CD14-positive monocyte (primary cell): ENCODE measurements around the gene MIDN. TPM values are rescaled to one million over a fixed set of nuclear protein-coding genes. Genes with fewer than 3 reads are reported as not detected.

Experiments used
- DNase-seq, 3 donors: peaks; one replicate each; pipeline ENCODE4 v3.0.0-alpha.2; 2011 to 2022
- H2AFZ ChIP-seq: 2 replicates; pipeline ENCODE4 v1.6.0; 2012; ENCODE audit warnings: mild to moderate bottlenecking, low read depth, low read length, inconsistent platforms; ENCODE audit not compliant: insufficient read depth, poor library complexity, severe bottlenecking
- H3K27ac ChIP-seq, 2 donors: 1 replicate in 1 of 2; 2 replicates in 1 of 2; pipeline ENCODE4 v1.5.1; 2012 to 2013; ENCODE audit warnings: low read length in 2 of 2, control low read depth in 1 of 2, inconsistent platforms in 1 of 2, low read depth in 1 of 2, mild to moderate bottlenecking in 1 of 2
- H3K27me3 ChIP-seq, 2 donors: one replicate each; pipeline versions ENCODE4 v1.6.0 to v1.6.1; 2011 to 2013; ENCODE audit warnings: low read length in 2 of 2; ENCODE audit not compliant: control insufficient read depth in 2 of 2, insufficient read depth in 2 of 2
- H3K36me3 ChIP-seq, 2 donors: replicated peaks in 1 of 2; 1 replicate in 1 of 2; 2 replicates in 1 of 2; pipeline versions ENCODE4 v1.5.1 to v1.6.1; 2012 to 2013; ENCODE audit warnings: low read length in 2 of 2, control low read depth in 1 of 2, inconsistent platforms in 1 of 2, mild to moderate bottlenecking in 1 of 2; ENCODE audit not compliant: insufficient read depth in 2 of 2, control insufficient read depth in 1 of 2
- H3K4me1 ChIP-seq, 2 donors: 1 replicate in 1 of 2; 2 replicates in 1 of 2; pipeline versions ENCODE4 v1.5.1 to v1.6.1; 2012 to 2013; ENCODE audit warnings: low read length in 2 of 2, control low read depth in 1 of 2, inconsistent platforms in 1 of 2, mild to moderate bottlenecking in 1 of 2, moderate library complexity in 1 of 2; ENCODE audit not compliant: insufficient read depth in 2 of 2, control insufficient read depth in 1 of 2
- H3K4me2 ChIP-seq: replicated peaks from 2 replicates; pipeline ENCODE3; 2012; ENCODE audit warnings: low read length, moderate library complexity, mild to moderate bottlenecking; ENCODE audit not compliant: poor library complexity, severe bottlenecking; ENCODE audit errors: extremely low read depth
- H3K4me3 ChIP-seq, 3 experiments: fragments of 200-600 bp in 1 of 3; sonication (generic) in 1 of 3; replicated peaks in 1 of 3; 1 replicate in 2 of 3; 2 replicates in 1 of 3; pipeline ENCODE4 v1.5.1; 2011 to 2013; ENCODE audit warnings: low read length in 3 of 3, mild to moderate bottlenecking in 3 of 3, control low read depth in 2 of 3, low read depth in 2 of 3, inconsistent platforms in 1 of 3, moderate library complexity in 1 of 3
- H3K79me2 ChIP-seq: 2 replicates; pipeline ENCODE4 v1.6.0; 2012; ENCODE audit warnings: mild to moderate bottlenecking, control low read depth, inconsistent platforms, low read length, moderate library complexity; ENCODE audit not compliant: insufficient read depth
- H3K9ac ChIP-seq: 2 replicates; pipeline ENCODE4 v1.6.0; 2017; ENCODE audit warnings: low read length, mild to moderate bottlenecking; ENCODE audit not compliant: insufficient read depth, poor library complexity, severe bottlenecking
- H3K9me3 ChIP-seq, 2 donors: replicated peaks in 1 of 2; 1 replicate in 1 of 2; 2 replicates in 1 of 2; pipeline versions ENCODE4 v1.5.1 to v1.6.1; 2012 to 2013; ENCODE audit warnings: low read length in 2 of 2, control low read depth in 1 of 2; ENCODE audit not compliant: control insufficient read depth in 1 of 2, insufficient read depth in 1 of 2
- H4K20me1 ChIP-seq: 2 replicates; pipeline ENCODE4 v1.6.0; 2012; ENCODE audit warnings: mild to moderate bottlenecking, low read length, control low read depth, moderate library complexity; ENCODE audit not compliant: insufficient read depth
- H3K27ac Mint-ChIP-seq, 7 donors: one replicate each; pipeline ENCODE4 v1.8.0; 2020; ENCODE audit warnings: mild to moderate bottlenecking in 7 of 7, mixed read lengths in 7 of 7, moderate library complexity in 6 of 7, inconsistent platforms in 2 of 7
- H3K27me3 Mint-ChIP-seq, 3 donors: one replicate each; pipeline ENCODE4 v1.8.0; 2021 to 2022; ENCODE audit warnings: low read depth in 3 of 3, mild to moderate bottlenecking in 3 of 3, mixed read lengths in 3 of 3, moderate library complexity in 3 of 3, inconsistent platforms in 1 of 3
- H3K36me3 Mint-ChIP-seq, 2 donors: one replicate each; pipeline ENCODE4 v1.8.0; 2020; ENCODE audit warnings: mixed read lengths in 2 of 2, inconsistent platforms in 1 of 2, mild to moderate bottlenecking in 1 of 2
- H3K4me1 Mint-ChIP-seq: one replicate; pipeline ENCODE4 v1.8.0; 2020; ENCODE audit warnings: mild to moderate bottlenecking, mixed read lengths
- H3K4me3 Mint-ChIP-seq, 2 donors: one replicate each; pipeline ENCODE4 v1.8.0; 2020; ENCODE audit warnings: mild to moderate bottlenecking in 2 of 2, mixed read lengths in 2 of 2, moderate library complexity in 1 of 2
- H3K9me3 Mint-ChIP-seq, 7 donors: one replicate each; pipeline ENCODE4 v1.8.0; 2020 to 2022; ENCODE audit warnings: mixed read lengths in 7 of 7, mild to moderate bottlenecking in 6 of 7, moderate library complexity in 6 of 7, inconsistent platforms in 2 of 7
- CTCF ChIP-seq: fragments of 200-600 bp; IDR thresholded peaks from one replicate; pipeline ENCODE4 v1.8.0; 2022; ENCODE audit warnings: antibody characterized with exemption, mild to moderate bottlenecking
- WGBS: methylation state at CpG from one replicate; pipeline ENCODE4 v1.1.5; 2013; ENCODE audit warnings: missing lambda C conversion rate; ENCODE audit not compliant: insufficient coverage; 5-methylcytosine and 5-hydroxymethylcytosine counted together
- intact Hi-C, 2 donors: fragments of 100-400 bp; cut with micrococcal nuclease; formaldehyde crosslinking; loops; one replicate each; pipeline versions ENCODE4 v1.15.0 to v1.15.1; 2023
- polyA plus RNA-seq, 3 donors: library from polyadenylated mRNA; depleted of rRNA in 1 of 3; unstranded in 2 of 3; stranded (reverse) in 1 of 3; fragments of 300-500 nt in 2 of 3; fragments of >200 nt in 1 of 3; fragmentation: Illumina TruSeq in 2 of 3; gene quantifications; 1 replicate in 2 of 3; 2 replicates in 1 of 3; pipeline ENCODE4 v1.2.3, GENCODE V29; 2012 to 2021

MIDN gene
- polyA plus RNA-seq, 3 donors: 5.6 to 301 (median 11.0) TPM

- no peaks in the 10 kb centered on the region for H3K27me3 ChIP-seq
Observed at GRCh38 chr19:1308718-1309117, 60.3 kb downstream of the MIDN start.

More at GRCh38 chr19:1308718-1309117, 60.3 kb downstream of the MIDN start:
- no peak for DNase-seq
- no peaks in the 10 kb centered on the region for H3K4me1 Mint-ChIP-seq
- Histone ChIP-seq H3K36me3 (no peaks in the 10 kb centered on the region), H3K4me2 (no peak overlapping the region), H3K27ac (no peak overlapping the region), H3K4me1 (no peaks in the 10 kb centered on the region), H2AFZ (no peak overlapping the region), H3K9ac (no peak overlapping the region), H3K9me3 (no peaks in the 10 kb centered on the region), H3K4me3 (no peak overlapping the region), H3K79me2 (no peaks in the 10 kb centered on the region), H4K20me1 (no peaks in the 10 kb centered on the region)
- peaks cover 0 to 1% (median 0%) of the 10 kb centered on the region in 7 donors for H3K9me3 Mint-ChIP-seq
- no peak for TF ChIP-seq CTCF
- no peak overlapping the region for H3K4me3 Mint-ChIP-seq
- H3K27me3 Mint-ChIP-seq: peaks cover 0 to 7% (median 2%) of the 10 kb centered on the region in 3 donors
- no peak overlapping the region for H3K27ac Mint-ChIP-seq
- no peaks in the 10 kb centered on the region for H3K36me3 Mint-ChIP-seq
- 87% methylated on average over 3 of the region's 11 CpGs for WGBS
- intact Hi-C loops: no loop called here

Other genes starting within 250 kb of the MIDN start
- gene GRIN3B, start 248.2 kb upstream of the MIDN start, polyA plus RNA-seq: under 1 TPM in 2 of 3 donors, not detected in 1; 0.13 to 0.27 TPM
- 100 to 1,000 TPM in 1 of 3 donors, 10 to 100 TPM in 2; 37.4 to 417 (median 45.0) TPM for gene TMEM259, start 227.5 kb upstream of the MIDN start, polyA plus RNA-seq
- not detected for gene RNU6-2, start 227.1 kb upstream of the MIDN start, polyA plus RNA-seq
- 100 to 1,000 TPM in 2 of 3 donors, 10 to 100 TPM in 1; 69.9 to 213 (median 144) TPM for gene CNN2, start 222.0 kb upstream of the MIDN start, polyA plus RNA-seq
- gene ABCA7, start 208.5 kb upstream of the MIDN start, polyA plus RNA-seq: 100 to 1,000 TPM in 1 of 3 donors, 1 to 10 TPM in 2; 1.7 to 104 (median 7.8) TPM
- 100 to 1,000 TPM; 108 to 308 (median 137) TPM for gene ARHGAP45, start 181.4 kb upstream of the MIDN start, polyA plus RNA-seq
- gene POLR2E, start 153.2 kb upstream of the MIDN start, polyA plus RNA-seq: 100 to 1,000 TPM; 183 to 222 (median 195) TPM
- gene GPX4, start 144.6 kb upstream of the MIDN start, polyA plus RNA-seq: 100 to 1,000 TPM; 459 to 508 (median 493) TPM
- 10 to 100 TPM in 1 of 3 donors, 1 to 10 TPM in 1, under 1 TPM in 1; 0.71 to 75.0 (median 2.6) TPM for gene SBNO2, start 74.3 kb upstream of the MIDN start, polyA plus RNA-seq
- gene STK11, start 42.8 kb upstream of the MIDN start, polyA plus RNA-seq: 10 to 100 TPM in 2 of 3 donors, 1 to 10 TPM in 1; 6.2 to 72.1 (median 15.4) TPM
- gene CBARP, start 10.6 kb upstream of the MIDN start, polyA plus RNA-seq: not detected
- gene ATP5F1D, start 6.8 kb upstream of the MIDN start, polyA plus RNA-seq: 100 to 1,000 TPM; 122 to 160 (median 143) TPM
- gene CIRBP, start 20.7 kb downstream of the MIDN start, polyA plus RNA-seq: 100 to 1,000 TPM in 1 of 3 donors, 10 to 100 TPM in 2; 39.6 to 600 (median 51.1) TPM
- 10 to 100 TPM; 32.8 to 56.2 (median 40.0) TPM for gene FAM174C, start 26.9 kb downstream of the MIDN start, polyA plus RNA-seq
- not detected for gene EFNA2, start 37.3 kb downstream of the MIDN start, polyA plus RNA-seq
- gene NDUFS7, start 135.3 kb downstream of the MIDN start, polyA plus RNA-seq: 100 to 1,000 TPM; 119 to 232 (median 211) TPM
- 1 to 10 TPM in 1 of 3 donors, under 1 TPM in 2; 0.95 to 1.3 (median 0.96) TPM for gene GAMT, start 153.0 kb downstream of the MIDN start, polyA plus RNA-seq
- gene DAZAP1, start 159.0 kb downstream of the MIDN start, polyA plus RNA-seq: 10 to 100 TPM in 1 of 3 donors, 1 to 10 TPM in 2; 3.3 to 57.1 (median 4.2) TPM
- gene RPS15, start 189.8 kb downstream of the MIDN start, polyA plus RNA-seq: 1,000 to 10,000 TPM; 1,318 to 3,451 (median 1,526) TPM
- under 1 TPM in 1 of 3 donors, not detected in 2; 0.04 TPM for gene APC2, start 201.5 kb downstream of the MIDN start, polyA plus RNA-seq
- 10 to 100 TPM; 18.2 to 20.9 (median 19.9) TPM for gene C19orf25, start 230.6 kb downstream of the MIDN start, polyA plus RNA-seq
- 1 to 10 TPM in 1 of 3 donors, under 1 TPM in 1, not detected in 1; 0.34 to 1.0 TPM for gene PCSK4, start 241.8 kb downstream of the MIDN start, polyA plus RNA-seq
- gene REEP6, start 242.6 kb downstream of the MIDN start, polyA plus RNA-seq: 1 to 10 TPM in 1 of 3 donors, under 1 TPM in 2; 0.51 to 1.8 (median 0.81) TPM